Measurements from ENCODE around the gene TGM1.

Gene TGM1

GRCh38 chr14:24233538-24233866 is 29.5 kb downstream of the TGM1 start:
- Histone ChIP-seq H3K14ac (ENCODE audit: low read length) (no peak overlapping the region), H3K79me1 (ENCODE audit: low read length) (peaks cover 16% of the 10 kb centered on the region), H2AK5ac (ENCODE audit: low read length) (peak overlapping the region; percentile 49), H4K12ac (ENCODE audit: low read depth, low read length) (no peak overlapping the region), H3K79me2 (ENCODE audit: control insufficient read depth, insufficient read depth, low read length, poor library complexity) (peaks cover 15% of the 10 kb centered on the region), H3K23ac (ENCODE audit: low read length) (no peak overlapping the region), H3K4me2 (ENCODE audit: low read length) (peak overlapping the region; percentile 84), H3K9ac (ENCODE audit: low read length) (no peak overlapping the region), H3K27ac (ENCODE audit: low read depth, low read length) (no peak overlapping the region), H3K4ac (ENCODE audit: low read depth, low read length) (no peak overlapping the region), H2BK120ac (ENCODE audit: insufficient read depth, low read length, poor library complexity) (no peak overlapping the region), H3K9me3 (ENCODE audit: insufficient read depth, low read depth, low read length) (no peaks in the 10 kb centered on the region), H3K18ac (ENCODE audit: low read length) (no peak overlapping the region), H2AFZ (ENCODE audit: insufficient read depth, low read length, poor library complexity) (no peak overlapping the region), H3K4me1 (ENCODE audit: control insufficient read depth in 1 of 2, insufficient read depth in 2 of 2, low read length in 2 of 2) (peaks cover 8 to 13% of the 10 kb centered on the region in 2 experiments), H3K4me3 (ENCODE audit: low read depth, low read length) (no peak overlapping the region), H2BK5ac (ENCODE audit: low read depth, low read length, poor library complexity) (no peak overlapping the region), H3K27me3 (ENCODE audit: insufficient read depth, low read length) (no peaks in the 10 kb centered on the region), H4K91ac (ENCODE audit: low read depth, low read length) (peak overlapping the region; percentile 16), H3K36me3 (ENCODE audit: control insufficient read depth in 1 of 2, insufficient read depth in 2 of 2, low read length in 2 of 2) (peaks cover 14 to 27% of the 10 kb centered on the region in 2 experiments), H4K8ac (ENCODE audit: low read depth, low read length) (peak overlapping the region; percentile 94), H2BK12ac (ENCODE audit: low read length) (no peak overlapping the region)
- no CpG with 5 or more reads among the region's 2 CpGs for WGBS (ENCODE audit: extremely low coverage, insufficient coverage, insufficient read length)
- peak in 1 of 2 donors; percentile 12 for DNase-seq

- peak in 1 of 2 donors; percentile 54 for DNase-seq
- Histone ChIP-seq H3K4me1 (ENCODE audit: control insufficient read depth in 1 of 2, insufficient read depth in 2 of 2, low read length in 2 of 2) (peaks cover 8 to 10% of the 10 kb centered on the region in 2 experiments), H3K4ac (ENCODE audit: low read depth, low read length) (peak within 1 kb of the TSS; percentile 72), H3K4me2 (ENCODE audit: low read length) (peak within 1 kb of the TSS; percentile 84), H3K23ac (ENCODE audit: low read length) (no peak within 1 kb of the TSS), H2BK120ac (ENCODE audit: insufficient read depth, low read length, poor library complexity) (peak within 1 kb of the TSS; percentile 77), H2AK5ac (ENCODE audit: low read length) (peak within 1 kb of the TSS; percentile 49), H3K79me1 (ENCODE audit: low read length) (peaks cover 16% of the 10 kb centered on the region), H3K9me3 (ENCODE audit: insufficient read depth, low read depth, low read length) (no peaks in the 10 kb centered on the region), H2BK12ac (ENCODE audit: low read length) (no peak within 1 kb of the TSS), H3K18ac (ENCODE audit: low read length) (peak within 1 kb of the TSS; percentile 67), H3K27ac (ENCODE audit: low read depth, low read length) (peak within 1 kb of the TSS; percentile 94), H3K79me2 (ENCODE audit: control insufficient read depth, insufficient read depth, low read length, poor library complexity) (peaks cover 15% of the 10 kb centered on the region), H4K8ac (ENCODE audit: low read depth, low read length) (peak within 1 kb of the TSS; percentile 94), H3K27me3 (ENCODE audit: insufficient read depth, low read length) (no peaks in the 10 kb centered on the region), H3K36me3 (ENCODE audit: control insufficient read depth in 1 of 2, insufficient read depth in 2 of 2, low read length in 2 of 2) (peaks cover 16 to 27% of the 10 kb centered on the region in 2 experiments), H2BK5ac (ENCODE audit: low read depth, low read length, poor library complexity) (peak within 1 kb of the TSS; percentile 70), H2AFZ (ENCODE audit: insufficient read depth, low read length, poor library complexity) (peak within 1 kb of the TSS; percentile 56), H3K9ac (ENCODE audit: low read length) (peak within 1 kb of the TSS; percentile 81), H4K91ac (ENCODE audit: low read depth, low read length) (peak within 1 kb of the TSS; percentile 81), H3K14ac (ENCODE audit: low read length) (peak within 1 kb of the TSS; percentile 71), H3K4me3 (ENCODE audit: low read depth, low read length) (peak within 1 kb of the TSS; percentile 96), H4K12ac (ENCODE audit: low read depth, low read length) (peak within 1 kb of the TSS; percentile 83)
- no CpG with 5 or more reads among the region's 38 CpGs for WGBS (ENCODE audit: extremely low coverage, insufficient coverage, insufficient read length)
Observed at GRCh38 chr14:24232645-24233537, 30.1 kb downstream of the TGM1 start, which contains the start of gene GMPR2. TSS of gene GMPR2 (plus strand) at chr14:24232929. CDS start at chr14:24233254, 325 bp downstream.

GRCh38 chr14:24232121-24232644 is 30.8 kb downstream of the TGM1 start, which contains the start of gene NEDD8:
TSS of gene NEDD8 (minus strand) at chr14:24232367. CDS start at chr14:24232267, 100 bp downstream.
- peak within 1 kb of the TSS; percentile 70 for H2BK5ac ChIP-seq (ENCODE audit: low read depth, low read length, poor library complexity)
- DNase-seq, result peak; percentile 95
- H2BK120ac ChIP-seq (ENCODE audit: insufficient read depth, low read length, poor library complexity), result peak within 1 kb of the TSS; percentile 77
- no peaks in the 10 kb centered on the region for H3K9me3 ChIP-seq (ENCODE audit: insufficient read depth, low read depth, low read length)
- H3K14ac ChIP-seq (ENCODE audit: low read length), result peak within 1 kb of the TSS; percentile 71
- peaks cover 8 to 10% of the 10 kb centered on the region in 2 experiments for H3K4me1 ChIP-seq (ENCODE audit: control insufficient read depth in 1 of 2, insufficient read depth in 2 of 2, low read length in 2 of 2)
- H4K91ac ChIP-seq (ENCODE audit: low read depth, low read length), result peak within 1 kb of the TSS; percentile 81
- H3K27me3 ChIP-seq (ENCODE audit: insufficient read depth, low read length), result no peaks in the 10 kb centered on the region
- H3K4ac ChIP-seq (ENCODE audit: low read depth, low read length), result peak within 1 kb of the TSS; percentile 72
- H3K79me1 ChIP-seq (ENCODE audit: low read length), result peaks cover 16% of the 10 kb centered on the region
- peak within 1 kb of the TSS; percentile 81 for H3K9ac ChIP-seq (ENCODE audit: low read length)
- H2BK12ac ChIP-seq (ENCODE audit: low read length), result no peak within 1 kb of the TSS
- peaks cover 15% of the 10 kb centered on the region for H3K79me2 ChIP-seq (ENCODE audit: control insufficient read depth, insufficient read depth, low read length, poor library complexity)
- H2AK5ac ChIP-seq (ENCODE audit: low read length), result peak within 1 kb of the TSS; percentile 49
- H2AFZ ChIP-seq (ENCODE audit: insufficient read depth, low read length, poor library complexity), result peak within 1 kb of the TSS; percentile 56
- peak within 1 kb of the TSS; percentile 83 for H4K12ac ChIP-seq (ENCODE audit: low read depth, low read length)
- peak within 1 kb of the TSS; percentile 67 for H3K18ac ChIP-seq (ENCODE audit: low read length)
- peak within 1 kb of the TSS; percentile 94 for H3K27ac ChIP-seq (ENCODE audit: low read depth, low read length)
- H4K8ac ChIP-seq (ENCODE audit: low read depth, low read length), result peak within 1 kb of the TSS; percentile 94
- peak within 1 kb of the TSS; percentile 84 for H3K4me2 ChIP-seq (ENCODE audit: low read length)
- peaks cover 11 to 23% of the 10 kb centered on the region in 2 experiments for H3K36me3 ChIP-seq (ENCODE audit: control insufficient read depth in 1 of 2, insufficient read depth in 2 of 2, low read length in 2 of 2)
- H3K23ac ChIP-seq (ENCODE audit: low read length), result no peak within 1 kb of the TSS
- H3K4me3 ChIP-seq (ENCODE audit: low read depth, low read length), result peak within 1 kb of the TSS; percentile 96
- no CpG with 5 or more reads among the region's 30 CpGs for WGBS (ENCODE audit: extremely low coverage, insufficient coverage, insufficient read length)

GRCh38 chr14:24231263-24232120 is 31.5 kb downstream of the TGM1 start:
- peak overlapping the region; percentile 83 for H4K12ac ChIP-seq (ENCODE audit: low read depth, low read length)
- H3K27ac ChIP-seq (ENCODE audit: low read depth, low read length), result peak overlapping the region; percentile 94
- no peak overlapping the region for H3K23ac ChIP-seq (ENCODE audit: low read length)
- H4K91ac ChIP-seq (ENCODE audit: low read depth, low read length), result peak overlapping the region; percentile 81
- H3K79me2 ChIP-seq (ENCODE audit: control insufficient read depth, insufficient read depth, low read length, poor library complexity), result peaks cover 15% of the 10 kb centered on the region
- peak overlapping the region; percentile 72 for H3K4ac ChIP-seq (ENCODE audit: low read depth, low read length)
- peak overlapping the region; percentile 61 for H3K18ac ChIP-seq (ENCODE audit: low read length)
- H3K36me3 ChIP-seq (ENCODE audit: control insufficient read depth in 1 of 2, insufficient read depth in 2 of 2, low read length in 2 of 2), result peaks cover 6 to 17% of the 10 kb centered on the region in 2 experiments
- peak overlapping the region; percentile 96 for H3K4me3 ChIP-seq (ENCODE audit: low read depth, low read length)
- peak overlapping the region; percentile 1 for H2AK5ac ChIP-seq (ENCODE audit: low read length)
- H3K9me3 ChIP-seq (ENCODE audit: insufficient read depth, low read depth, low read length), result no peaks in the 10 kb centered on the region
- peaks cover 16% of the 10 kb centered on the region for H3K79me1 ChIP-seq (ENCODE audit: low read length)
- H2BK120ac ChIP-seq (ENCODE audit: insufficient read depth, low read length, poor library complexity), result peak overlapping the region; percentile 40
- H2BK12ac ChIP-seq (ENCODE audit: low read length), result no peak overlapping the region
- WGBS (ENCODE audit: extremely low coverage, insufficient coverage, insufficient read length), result no CpG with 5 or more reads among the region's 23 CpGs
- peak overlapping the region; percentile 18 for H2BK5ac ChIP-seq (ENCODE audit: low read depth, low read length, poor library complexity)
- peak overlapping the region; percentile 84 for H3K4me2 ChIP-seq (ENCODE audit: low read length)
- no peaks in the 10 kb centered on the region for H3K27me3 ChIP-seq (ENCODE audit: insufficient read depth, low read length)
- peak in 1 of 2 donors; percentile 10 for DNase-seq
- peaks cover 8 to 10% of the 10 kb centered on the region in 2 experiments for H3K4me1 ChIP-seq (ENCODE audit: control insufficient read depth in 1 of 2, insufficient read depth in 2 of 2, low read length in 2 of 2)
- peak overlapping the region; percentile 56 for H2AFZ ChIP-seq (ENCODE audit: insufficient read depth, low read length, poor library complexity)
- peak overlapping the region; percentile 92 for H4K8ac ChIP-seq (ENCODE audit: low read depth, low read length)
- peak overlapping the region; percentile 81 for H3K9ac ChIP-seq (ENCODE audit: low read length)
- peak overlapping the region; percentile 65 for H3K14ac ChIP-seq (ENCODE audit: low read length)

Data from trophoblast cell (in vitro differentiated cells and primary cell).